ENCODE data around the gene HIPK4.

HIPK4 gene

GRCh38 chr19:40366697-40367561, 23.1 kb downstream of the HIPK4 start:
- no peak for TF ChIP-seq CTCF (IDR thresholded peaks at IDR 0.05; ENCODE audit: borderline replicate concordance, control extremely low read depth, extremely low read depth, insufficient read depth, missing control alignments)
- in situ Hi-C loops (cut with MboI; ENCODE audit: low sequenced_read_pairs, unreplicated experiment) = no loop called here
- DNase-seq (ENCODE audit: low spot score) = no peak

- in situ Hi-C loops (cut with MboI; ENCODE audit: low sequenced_read_pairs, unreplicated experiment) = no loop called here
- peak; percentile 91 for DNase-seq (ENCODE audit: low spot score)
- TF ChIP-seq CTCF (IDR thresholded peaks at IDR 0.05; ENCODE audit: borderline replicate concordance, control extremely low read depth, extremely low read depth, insufficient read depth, missing control alignments) = no peak
Measured at GRCh38 chr19:40365613-40366401, 24.2 kb downstream of the HIPK4 start.

- DNase-seq (ENCODE audit: low spot score) = no peak
- no peak for TF ChIP-seq CTCF (IDR thresholded peaks at IDR 0.05; ENCODE audit: borderline replicate concordance, control extremely low read depth, extremely low read depth, insufficient read depth, missing control alignments)
- in situ Hi-C loops (cut with MboI; ENCODE audit: low sequenced_read_pairs, unreplicated experiment) = no loop called here
Measured at GRCh38 chr19:40365010-40365409, 25.0 kb downstream of the HIPK4 start.

GRCh38 chr19:40363069-40363468, 26.9 kb downstream of the HIPK4 start:
- DNase-seq (ENCODE audit: low spot score) = peak; percentile 40
- TF ChIP-seq CTCF (IDR thresholded peaks at IDR 0.05; ENCODE audit: borderline replicate concordance, control extremely low read depth, extremely low read depth, insufficient read depth, missing control alignments) = no peak
- in situ Hi-C loops (cut with MboI; ENCODE audit: low sequenced_read_pairs, unreplicated experiment) = no loop called here

- no peak for TF ChIP-seq CTCF (IDR thresholded peaks at IDR 0.05; ENCODE audit: borderline replicate concordance, control extremely low read depth, extremely low read depth, insufficient read depth, missing control alignments)
- DNase-seq (ENCODE audit: low spot score) = no peak
- in situ Hi-C loops (cut with MboI; ENCODE audit: low sequenced_read_pairs, unreplicated experiment) = no loop called here
Measured at GRCh38 chr19:40362160-40362559, 27.8 kb downstream of the HIPK4 start.

- no peak for DNase-seq (ENCODE audit: low spot score)
- in situ Hi-C loops (cut with MboI; ENCODE audit: low sequenced_read_pairs, unreplicated experiment) = no loop called here
- no peak for TF ChIP-seq CTCF (IDR thresholded peaks at IDR 0.05; ENCODE audit: borderline replicate concordance, control extremely low read depth, extremely low read depth, insufficient read depth, missing control alignments)
Measured at GRCh38 chr19:40360708-40361241, 29.2 kb downstream of the HIPK4 start.
